Frontal cortex (tissue), 4 donors: ENCODE results near the gene RAPGEF3. TPM values are rescaled to one million over a fixed set of nuclear protein-coding genes. Genes with fewer than 3 reads are reported as not detected.

Source experiments
- DNase-seq, 2 donors: peaks; one replicate each; pipeline ENCODE4 v3.0.0; 2012; ENCODE audit warnings: low spot score in 2 of 2
- FAIRE-seq: peaks from 2 replicates; lab custom pipeline; 2012; peaks lifted over from hg19 to GRCh38; lab: Jason Lieb, UNC
- total RNA-seq: library from RNA; depleted of rRNA; stranded (reverse); fragments of >200 nt; gene quantifications from one replicate; pipeline ENCODE4 v1.2.3, GENCODE V29; 2014
- donor health status: control.
- donor health status: control.
- donor health status: control.

The RAPGEF3 gene
- total RNA-seq, 1 donor from 2014 or later: 7.7 TPM

DNA sequence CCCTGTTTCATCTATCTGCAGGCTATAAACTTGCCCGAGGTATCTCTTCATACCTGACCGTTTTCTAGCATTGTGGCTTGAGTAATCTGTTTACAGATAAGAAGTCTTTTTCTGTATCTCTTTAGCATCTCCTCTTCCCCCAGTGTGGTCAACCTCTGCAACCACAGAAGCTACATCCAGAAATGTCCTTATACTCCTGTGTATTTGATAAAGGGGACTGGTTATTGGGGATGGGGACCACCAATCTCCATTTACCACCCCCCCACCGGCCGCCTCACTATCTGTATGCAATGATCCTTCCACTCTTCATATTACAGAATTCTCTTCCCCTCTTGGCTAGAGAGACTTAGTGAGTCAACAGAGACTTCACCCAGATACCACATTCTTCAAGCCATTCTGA lies 49.4 kb downstream of the RAPGEF3 start:
- DNase-seq (no peak), FAIRE-seq (no peak)

- DNase-seq (no peak), FAIRE-seq (no peak)
Observed at GRCh38 chr12:47707905-47708543, 50.7 kb downstream of the RAPGEF3 start.

GRCh38 chr12:47707355-47707754 lies 51.3 kb downstream of the RAPGEF3 start:
- DNase-seq (no peak), FAIRE-seq (no peak)

DNA sequence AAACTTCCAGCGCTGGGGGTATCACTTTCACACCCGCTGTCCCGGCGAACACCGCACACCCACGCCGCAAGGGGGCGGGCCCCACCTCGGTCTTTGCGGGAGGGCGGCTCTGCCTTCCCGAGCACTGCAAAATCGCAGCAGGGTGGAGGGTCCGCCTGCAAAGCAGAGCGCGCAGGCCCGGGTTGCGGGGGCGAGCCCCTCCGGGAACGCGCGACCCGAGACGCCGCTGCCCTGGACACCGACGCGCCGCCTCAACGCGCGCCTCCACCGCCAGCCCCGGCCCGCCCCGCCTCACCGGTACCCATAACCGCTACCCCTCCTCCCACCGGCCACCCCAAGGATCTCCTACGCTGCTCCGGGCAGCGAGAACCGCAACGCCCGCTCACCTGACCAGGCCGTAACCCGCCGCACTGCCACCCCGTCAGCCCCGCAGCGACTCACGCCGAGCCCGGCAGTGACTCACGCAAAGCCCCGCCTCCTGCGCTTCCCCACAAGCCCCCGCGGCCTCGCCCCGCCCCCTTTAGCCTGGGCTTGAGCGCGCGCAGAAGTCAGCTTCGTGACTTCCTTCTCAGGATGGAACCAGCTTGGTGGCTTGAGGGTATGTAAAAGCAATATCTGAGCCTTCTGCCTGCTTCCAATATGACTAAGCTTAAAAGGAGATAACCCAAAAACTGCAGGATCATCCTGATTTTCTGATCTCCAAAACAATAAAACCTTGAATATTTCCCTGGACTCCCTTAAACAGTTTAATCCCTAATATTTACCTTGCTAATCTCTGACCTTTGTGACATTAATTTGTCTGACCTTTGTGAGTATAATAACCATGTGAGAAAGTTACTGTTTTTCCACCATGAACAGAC lies 52.9 kb downstream of the RAPGEF3 start, which contains the start of gene RPAP3:
RPAP3 (minus strand) TSS at position 465 of the 860 bp plus-strand sequence. CDS start 3,190 bp downstream, outside the sequence.
- no peak for FAIRE-seq
- DNase-seq: peak; percentile 87

- no peak for FAIRE-seq
- no peak for DNase-seq
Observed at GRCh38 chr12:47705229-47705565, 53.5 kb downstream of the RAPGEF3 start.

DNA sequence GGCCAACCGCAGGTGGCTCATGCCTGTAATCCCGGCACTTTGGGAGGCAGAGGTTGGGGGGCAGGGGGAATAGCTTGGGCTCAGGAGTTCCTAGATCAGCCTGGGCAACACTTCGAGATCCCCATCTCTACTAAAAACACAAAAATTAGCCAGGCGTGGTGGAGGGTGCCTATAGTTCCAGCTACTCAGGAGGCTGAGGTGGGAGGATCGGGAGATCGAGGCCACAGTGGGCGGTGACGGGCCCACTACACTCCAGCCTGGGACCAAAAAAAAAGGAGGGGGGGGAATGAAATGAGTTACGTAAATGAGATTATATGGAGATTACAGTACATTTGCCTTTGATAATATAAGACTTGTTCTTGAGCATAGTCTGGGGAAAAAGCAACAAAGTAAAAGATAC lies 54.0 kb downstream of the RAPGEF3 start:
- FAIRE-seq (no peak), DNase-seq (no peak)

DNA sequence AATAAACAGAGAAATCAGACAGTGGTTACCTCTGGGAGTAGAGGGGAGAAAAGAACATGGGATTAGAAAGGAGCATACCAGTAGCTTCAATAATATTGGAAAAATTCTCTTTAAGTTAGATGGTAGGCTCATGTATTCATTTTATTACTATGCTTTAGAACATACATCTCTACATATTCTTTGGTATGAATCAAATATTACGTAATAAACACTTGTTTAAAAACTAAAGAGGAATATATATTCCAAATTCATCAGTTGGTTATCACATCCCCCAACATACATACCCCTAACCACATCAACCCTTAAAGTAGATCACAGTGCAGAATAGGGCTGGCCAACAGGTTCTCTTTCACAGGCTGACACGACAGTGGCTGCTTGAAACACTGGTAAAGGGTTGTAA lies 58.4 kb downstream of the RAPGEF3 start:
- FAIRE-seq: no peak
- DNase-seq: no peak

- no peak for DNase-seq
- FAIRE-seq: no peak
Observed at GRCh38 chr12:47698631-47699030, 60.0 kb downstream of the RAPGEF3 start.

- DNase-seq: no peak
- FAIRE-seq: no peak
Observed at GRCh38 chr12:47698055-47698454, 60.6 kb downstream of the RAPGEF3 start.

DNA sequence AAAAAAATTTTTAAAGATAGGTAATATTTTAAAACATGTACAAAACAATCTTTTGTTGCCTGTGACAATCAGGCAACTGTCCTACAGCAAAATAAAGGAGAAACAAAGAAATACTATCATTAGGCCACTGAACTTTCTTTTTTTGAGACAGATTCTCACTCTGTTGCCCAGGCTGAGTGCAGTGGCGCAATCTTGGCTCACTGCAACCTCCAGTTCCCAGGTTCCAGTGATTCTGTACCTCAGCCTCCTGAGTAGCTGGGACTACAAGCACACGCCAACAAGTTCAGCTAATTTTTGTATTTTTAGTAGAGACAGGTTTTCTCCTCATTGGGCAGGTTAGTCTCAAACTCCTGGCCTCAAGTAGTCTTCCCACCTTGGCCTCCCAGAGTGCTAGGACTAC lies 69.5 kb downstream of the RAPGEF3 start:
- DNase-seq (no peak), FAIRE-seq (no peak)

GRCh38 chr12:47687636-47688035 lies 71.0 kb downstream of the RAPGEF3 start:
- no peak for FAIRE-seq
- no peak for DNase-seq

GRCh38 chr12:47686645-47687240 lies 71.9 kb downstream of the RAPGEF3 start:
- FAIRE-seq (peak; percentile 97), DNase-seq (peak in 1 of 2 donors; percentile 39)

Other genes with a start within 250 kb of the RAPGEF3 start
- 23.6 TPM for gene RPAP3, start 52.9 kb downstream of the RAPGEF3 start, total RNA-seq
- gene ENDOU, start 33.4 kb downstream of the RAPGEF3 start, total RNA-seq: not detected
- 8.6 TPM for gene SLC48A1, start 14.4 kb upstream of the RAPGEF3 start, total RNA-seq
- 4.9 TPM for gene HDAC7, start 61.0 kb upstream of the RAPGEF3 start, total RNA-seq
- not detected for gene VDR, start 146.1 kb upstream of the RAPGEF3 start, total RNA-seq
- gene TMEM106C, start 204.7 kb upstream of the RAPGEF3 start, total RNA-seq: 59.1 TPM
- gene COL2A1, start 245.6 kb upstream of the RAPGEF3 start, total RNA-seq: 0.82 TPM